ENCODE results near the gene GPR146.

GRCh38 chr7:1016577-1017531 lies 27.5 kb upstream of the GPR146 start:
- no peak for TF ChIP-seq CTCF (IDR thresholded peaks at IDR 0.05)
- TF ChIP-seq POLR2A (IDR thresholded peaks at IDR 0.05): no peak
